ENCODE measurements around the gene ZC3H7A.
"Not testable (repeated sequence)": the region's sequence is repeated elsewhere in the genome, so short reads cannot be mapped to it uniquely, and the experiment has no call there.

The ZC3H7A gene

DNA sequence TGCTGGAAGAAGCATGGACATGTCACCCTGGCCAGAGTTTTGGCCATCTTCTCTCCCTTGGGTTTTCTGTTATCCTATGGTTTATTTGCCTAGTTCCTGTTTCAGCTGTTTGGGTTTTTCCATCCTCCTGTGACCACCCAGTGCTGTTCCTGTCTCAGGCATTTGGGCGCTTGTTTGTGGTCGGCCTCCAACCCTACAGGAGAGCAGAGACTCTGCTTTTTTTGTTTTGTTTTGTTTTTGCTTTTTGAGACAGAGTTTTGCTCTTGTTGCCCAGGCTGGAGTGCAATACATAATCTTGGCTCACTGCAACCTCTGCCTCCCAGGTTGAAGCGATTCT is 3.3 kb upstream of the ZC3H7A start:
- DNase-seq (ENCODE audit: low read depth) = no peak

- DNase-seq (ENCODE audit: low read depth) = no peak
Observed at GRCh38 chr16:11799509-11800381, 2.7 kb upstream of the ZC3H7A start.

- no peak for DNase-seq (ENCODE audit: low read depth)
Observed at GRCh38 chr16:11799017-11799381, 1.9 kb upstream of the ZC3H7A start.

- no peak for DNase-seq (ENCODE audit: low read depth)
Observed at GRCh38 chr16:11797957-11798299, 870 bp upstream of the ZC3H7A start.

DNA sequence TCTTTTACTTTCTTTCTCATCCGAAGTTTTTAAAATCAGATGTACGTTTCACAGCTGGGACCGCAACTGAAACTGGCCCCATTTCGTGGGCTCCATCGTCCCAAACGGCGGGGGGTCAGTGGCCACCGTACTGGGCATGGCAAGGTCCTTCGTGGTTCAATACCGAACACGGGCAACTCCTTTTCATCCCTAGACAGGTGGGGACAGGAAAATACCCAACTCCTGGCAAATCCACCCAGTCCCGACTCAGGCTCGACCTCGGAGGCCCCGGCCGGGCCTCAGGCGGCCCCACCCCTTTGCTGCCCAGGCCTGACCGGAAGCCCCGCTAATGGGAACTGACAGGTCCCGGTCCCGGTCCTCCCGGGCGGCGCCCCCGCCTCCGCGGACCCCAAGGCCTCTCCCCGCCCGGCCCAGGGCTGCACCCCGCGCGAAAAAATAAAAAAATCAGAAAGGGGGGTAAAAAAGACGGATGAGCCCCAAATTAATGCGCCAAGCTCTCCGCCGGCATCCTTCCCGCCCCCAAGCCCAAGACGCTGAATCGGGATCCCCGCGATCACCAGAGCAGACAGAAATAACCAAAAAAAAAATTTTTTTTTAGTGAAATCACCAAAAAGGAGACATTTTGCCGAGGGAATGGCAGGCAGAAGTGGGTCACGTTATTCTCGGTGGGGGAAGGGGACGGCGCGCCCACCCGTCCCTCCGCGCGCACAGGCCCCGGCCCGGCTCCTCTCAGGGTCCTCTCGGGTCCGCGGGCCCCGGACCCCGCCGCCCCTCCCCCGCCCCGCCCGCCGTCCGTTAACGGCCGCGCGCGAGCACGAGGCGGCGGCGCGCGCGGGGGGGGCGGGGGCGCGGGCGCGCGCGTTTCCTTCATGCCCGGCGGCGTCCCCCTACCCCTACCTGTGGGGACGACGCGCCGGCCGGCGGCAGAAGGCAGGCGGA is 562 bp downstream of the ZC3H7A start:
- DNase-seq (ENCODE audit: low read depth) = no peak

- no peak for DNase-seq (ENCODE audit: low read depth)
Observed at GRCh38 chr16:11795887-11796226, 1.2 kb downstream of the ZC3H7A start.

GRCh38 chr16:11794996-11795886 is 1.8 kb downstream of the ZC3H7A start:
- DNase-seq (ENCODE audit: low read depth) = no peak

- no peak for DNase-seq (ENCODE audit: low read depth)
Observed at GRCh38 chr16:11794447-11794846, 2.6 kb downstream of the ZC3H7A start.

DNA sequence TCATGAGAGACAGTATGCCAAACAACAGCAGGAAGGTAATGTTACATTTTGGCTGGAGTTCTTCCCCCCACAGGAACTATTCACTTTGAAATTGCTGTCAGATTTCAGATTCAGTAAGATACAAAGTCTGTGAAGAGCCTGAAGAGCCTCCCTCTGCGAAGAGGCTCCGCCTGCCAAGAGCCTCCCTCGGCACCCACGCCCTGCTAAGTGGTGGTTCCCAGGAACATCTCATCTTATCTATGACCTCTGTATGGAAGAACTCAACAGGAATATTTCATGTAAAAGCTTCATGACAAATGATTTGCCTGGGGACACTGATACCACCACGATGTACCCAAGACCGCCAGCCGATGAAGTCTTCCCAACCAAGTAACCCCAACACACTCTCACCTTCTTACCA is 3.2 kb downstream of the ZC3H7A start:
- no peak for DNase-seq (ENCODE audit: low read depth)

GRCh38 chr16:11792410-11793241 is 4.4 kb downstream of the ZC3H7A start:
- DNase-seq (ENCODE audit: low read depth) = no peak

GRCh38 chr16:11791144-11791828 is 5.8 kb downstream of the ZC3H7A start:
- no peak for DNase-seq (ENCODE audit: low read depth)

DNA sequence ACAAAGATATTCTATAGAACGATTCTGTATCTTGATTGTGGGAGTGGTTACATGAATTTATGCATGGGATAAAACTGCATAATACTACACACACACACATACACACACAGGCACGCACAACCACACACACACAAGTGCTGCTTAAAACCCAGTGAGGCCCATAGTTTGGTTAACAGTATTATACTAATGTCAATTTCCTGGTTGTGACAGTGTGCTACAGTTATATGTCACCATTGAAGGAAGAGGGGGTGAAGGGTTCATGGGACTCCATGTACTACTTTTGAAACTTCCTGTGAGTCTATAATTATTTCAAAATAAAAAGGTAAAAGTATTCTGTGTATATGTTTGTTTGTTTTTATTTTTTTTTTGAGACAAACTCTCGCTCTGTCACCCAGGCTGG is 8.1 kb downstream of the ZC3H7A start:
- DNase-seq (ENCODE audit: low read depth) = no peak

DNA sequence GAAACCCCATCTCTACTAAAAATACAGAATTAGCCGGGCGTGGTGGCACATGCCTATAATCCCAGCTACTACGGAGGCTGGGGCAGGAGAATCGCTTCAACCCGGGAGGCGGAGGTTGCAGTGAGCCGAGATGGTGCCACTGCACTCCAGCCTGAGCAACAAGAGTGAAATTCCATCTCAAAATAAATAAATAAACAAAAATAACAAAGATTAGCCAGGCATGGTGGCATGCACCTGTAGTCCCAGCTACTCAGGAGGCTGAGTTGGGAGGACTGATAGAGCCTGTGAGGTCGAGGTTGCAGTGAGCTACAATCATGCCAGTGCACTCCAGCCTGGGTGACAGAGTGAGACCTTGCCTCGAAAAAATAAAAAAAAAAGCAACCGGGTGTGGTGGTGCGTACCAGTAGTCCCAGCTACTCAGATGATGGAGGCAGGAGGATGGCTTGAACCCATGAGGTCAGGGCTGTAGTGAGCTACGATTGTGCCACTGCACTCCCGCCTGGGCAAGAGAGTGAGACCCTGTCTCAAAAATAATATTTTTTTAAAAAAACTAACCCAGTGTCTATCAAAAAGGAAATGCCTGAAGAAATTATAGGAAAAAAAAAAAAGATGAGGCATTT is 12.0 kb downstream of the ZC3H7A start:
- DNase-seq (ENCODE audit: low read depth) = not testable (repeated sequence)

DNA sequence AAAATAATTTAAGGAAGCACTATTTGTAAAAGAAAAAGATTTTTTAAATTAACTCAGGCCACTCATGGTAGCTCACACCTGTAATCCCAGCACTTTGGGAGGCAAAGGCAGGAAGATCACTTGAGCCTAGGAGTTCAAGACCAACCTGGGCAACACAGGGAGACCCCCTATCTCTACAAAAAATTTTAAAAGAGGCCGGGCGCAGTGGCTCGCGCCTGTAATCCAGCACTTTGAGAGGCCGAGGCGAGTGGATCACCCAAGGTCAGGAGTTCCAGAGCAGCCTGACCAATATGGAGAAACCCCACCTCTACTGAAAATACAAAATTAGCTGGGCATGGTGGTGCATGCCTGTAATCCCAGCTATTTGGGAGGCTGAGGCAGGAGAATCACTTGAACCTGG is 12.7 kb downstream of the ZC3H7A start:
- not testable (repeated sequence) for DNase-seq (ENCODE audit: low read depth)

DNA sequence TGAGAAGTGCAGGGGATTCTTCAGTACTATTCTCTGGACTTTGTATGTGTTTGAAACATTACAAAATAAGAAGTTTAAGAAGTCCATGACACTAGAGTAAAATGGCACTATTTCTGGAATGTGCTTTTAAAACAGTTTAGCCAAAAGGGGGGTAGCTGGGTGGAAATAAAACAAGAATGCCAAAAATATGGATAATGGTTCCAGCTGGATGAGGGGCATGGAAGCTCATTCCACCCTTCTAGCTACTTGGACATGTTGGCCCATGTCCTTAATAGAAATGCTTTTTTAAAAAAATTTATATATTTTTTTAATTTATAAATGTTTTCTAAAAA is 13.1 kb downstream of the ZC3H7A start:
- no peak for DNase-seq (ENCODE audit: low read depth)

DNA sequence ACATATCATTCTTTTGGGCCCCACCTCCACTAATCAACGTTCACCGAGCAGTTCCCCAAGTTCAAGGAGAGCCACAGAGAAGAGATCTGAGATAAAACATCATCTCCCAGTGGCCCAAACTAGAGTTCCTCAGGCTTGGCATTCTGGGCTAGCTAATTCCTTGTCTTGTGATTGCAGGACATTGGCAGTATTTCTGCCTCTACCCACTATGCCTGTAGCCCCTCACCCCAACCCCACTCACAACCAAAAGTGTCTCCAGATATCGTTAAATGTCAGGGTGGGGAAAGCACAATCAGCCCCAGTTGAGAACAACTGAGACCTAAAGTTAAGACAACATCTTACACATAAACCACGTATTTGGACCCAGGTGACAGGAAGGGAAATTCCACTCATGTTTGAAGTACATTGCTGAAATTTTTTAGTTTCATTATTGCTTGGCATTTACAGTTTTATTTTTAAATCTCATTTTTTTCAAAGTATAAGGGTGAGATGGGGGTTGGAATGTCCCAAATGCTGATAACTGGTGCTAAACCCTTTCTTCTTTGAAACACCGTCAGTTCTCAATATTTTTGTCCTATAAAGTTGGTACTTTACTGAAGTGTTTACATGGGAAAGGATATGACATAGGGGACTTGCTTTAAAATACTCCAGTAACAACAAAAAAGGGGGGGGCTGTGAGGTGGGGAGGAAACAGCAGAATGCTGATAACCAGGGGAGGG is 13.6 kb downstream of the ZC3H7A start:
- DNase-seq (ENCODE audit: low read depth) = peak; percentile 31

GRCh38 chr16:11781773-11782172 is 15.3 kb downstream of the ZC3H7A start:
- DNase-seq (ENCODE audit: low read depth) = no peak

DNA sequence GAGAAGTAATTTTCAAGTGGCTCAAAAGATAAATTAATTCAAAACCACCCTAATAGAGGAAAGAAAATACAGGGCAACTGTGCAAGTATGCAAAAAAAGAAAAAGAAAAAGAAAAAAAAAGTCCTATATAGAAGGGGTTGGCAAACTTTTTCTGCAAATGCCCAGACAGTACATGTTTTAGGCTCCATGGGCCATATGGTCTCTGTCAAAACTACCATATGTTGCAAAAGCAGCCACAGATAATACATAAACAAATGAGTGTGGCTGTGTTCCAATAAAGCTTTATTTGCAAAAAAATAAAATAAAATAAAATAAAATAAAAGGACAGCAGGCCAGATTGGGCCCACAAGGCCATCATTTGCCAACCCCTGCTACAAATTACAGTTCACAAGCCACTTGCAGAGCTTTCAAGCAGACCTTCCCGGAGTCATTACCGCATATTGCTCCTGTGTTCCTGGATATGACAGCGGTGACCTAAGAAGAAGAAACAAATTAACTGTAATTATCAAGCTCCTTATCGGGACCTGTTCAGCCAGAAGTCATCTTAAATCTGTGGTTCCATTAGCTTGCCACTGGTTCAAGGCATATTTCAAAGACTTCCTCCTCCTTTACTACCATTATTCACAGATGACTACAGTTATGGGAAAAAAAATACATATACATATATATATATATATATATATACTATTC is 15.9 kb downstream of the ZC3H7A start:
- no peak for DNase-seq (ENCODE audit: low read depth)

DNA sequence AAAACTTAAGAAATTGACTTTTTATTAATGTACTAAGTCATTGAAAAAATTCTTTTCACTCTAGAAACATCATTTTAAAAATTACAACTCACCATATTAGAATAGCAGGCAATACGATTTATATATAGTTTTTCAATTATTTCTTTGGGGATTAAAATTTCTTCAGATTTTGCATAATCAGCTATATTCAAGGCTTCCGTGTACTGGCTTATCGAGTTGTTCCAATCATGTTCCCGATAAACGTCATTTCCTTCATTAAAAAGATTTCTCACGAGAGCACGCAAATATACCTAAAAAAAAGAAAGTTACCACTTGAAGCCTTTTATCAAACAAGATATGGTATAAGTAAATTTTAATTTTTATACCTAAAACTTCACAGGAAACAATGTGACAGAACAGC is 18.0 kb downstream of the ZC3H7A start:
- no peak for DNase-seq (ENCODE audit: low read depth)

Data from stimulated activated CD4-positive, alpha-beta T cell treated with anti-CD3 and anti-CD28 coated beads, Interleukin-2, amount 100 ng/mL, for 4 hours (primary cell).